Measurements from ENCODE around the gene CPNE2. TPM values are rescaled to one million over a fixed set of nuclear protein-coding genes. Genes with fewer than 3 reads are reported as not detected.

CPNE2 gene
- total and polyA plus RNA-seq, 7 donors = 22.9 to 75.1 (median 59.9) TPM

DNA sequence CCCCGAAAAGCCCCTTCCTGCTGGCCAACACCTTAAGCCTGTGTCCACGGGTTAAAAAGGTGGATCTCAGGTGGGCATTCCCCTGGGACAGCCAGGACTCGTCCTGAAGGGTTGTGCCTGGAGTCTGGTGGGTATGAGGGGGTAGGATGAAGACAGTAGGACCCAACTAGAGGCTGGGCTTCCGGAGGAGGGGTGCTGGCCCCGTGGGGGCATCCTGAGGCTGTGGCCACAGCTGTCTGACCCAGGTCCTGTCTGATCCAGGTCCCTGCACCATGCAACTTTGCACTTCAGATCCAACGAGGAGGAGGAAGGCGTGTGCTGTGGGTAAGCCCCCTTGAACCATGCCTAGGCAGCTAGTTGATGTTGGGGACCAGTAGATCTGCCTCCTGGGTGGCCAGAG lies 37.6 kb upstream of the CPNE2 start:
- Histone ChIP-seq H3K27me3 (no peaks in the 10 kb centered on the region), H3K36me3 (peaks cover 0 to 62% (median 7%) of the 10 kb centered on the region in 4 donors), H3K27ac (no peak overlapping the region), H3K9me3 (no peaks in the 10 kb centered on the region), H3K4me3 (no peak overlapping the region), H3K4me1 (no peaks in the 10 kb centered on the region)
- WGBS, 2 donors = 88 to 89% methylated on average over 7 of the region's 7 CpGs
- no peak for DNase-seq
- intact Hi-C loops (cut with DNase I) = no loop called here
- TF ChIP-seq POLR2AphosphoS5 (IDR thresholded peaks at IDR 0.05) = no peak
- no peak for TF ChIP-seq POLR2A (IDR thresholded peaks at IDR 0.05)
- TF ChIP-seq EP300 (IDR thresholded peaks at IDR 0.05) = no peak
- TF ChIP-seq, protein P1, sequence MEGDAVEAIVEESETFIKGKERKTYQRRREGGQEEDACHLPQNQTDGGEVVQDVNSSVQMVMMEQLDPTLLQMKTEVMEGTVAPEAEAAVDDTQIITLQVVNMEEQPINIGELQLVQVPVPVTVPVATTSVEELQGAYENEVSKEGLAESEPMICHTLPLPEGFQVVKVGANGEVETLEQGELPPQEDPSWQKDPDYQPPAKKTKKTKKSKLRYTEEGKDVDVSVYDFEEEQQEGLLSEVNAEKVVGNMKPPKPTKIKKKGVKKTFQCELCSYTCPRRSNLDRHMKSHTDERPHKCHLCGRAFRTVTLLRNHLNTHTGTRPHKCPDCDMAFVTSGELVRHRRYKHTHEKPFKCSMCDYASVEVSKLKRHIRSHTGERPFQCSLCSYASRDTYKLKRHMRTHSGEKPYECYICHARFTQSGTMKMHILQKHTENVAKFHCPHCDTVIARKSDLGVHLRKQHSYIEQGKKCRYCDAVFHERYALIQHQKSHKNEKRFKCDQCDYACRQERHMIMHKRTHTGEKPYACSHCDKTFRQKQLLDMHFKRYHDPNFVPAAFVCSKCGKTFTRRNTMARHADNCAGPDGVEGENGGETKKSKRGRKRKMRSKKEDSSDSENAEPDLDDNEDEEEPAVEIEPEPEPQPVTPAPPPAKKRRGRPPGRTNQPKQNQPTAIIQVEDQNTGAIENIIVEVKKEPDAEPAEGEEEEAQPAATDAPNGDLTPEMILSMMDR (IDR thresholded peaks at IDR 0.05) = no peak

DNA sequence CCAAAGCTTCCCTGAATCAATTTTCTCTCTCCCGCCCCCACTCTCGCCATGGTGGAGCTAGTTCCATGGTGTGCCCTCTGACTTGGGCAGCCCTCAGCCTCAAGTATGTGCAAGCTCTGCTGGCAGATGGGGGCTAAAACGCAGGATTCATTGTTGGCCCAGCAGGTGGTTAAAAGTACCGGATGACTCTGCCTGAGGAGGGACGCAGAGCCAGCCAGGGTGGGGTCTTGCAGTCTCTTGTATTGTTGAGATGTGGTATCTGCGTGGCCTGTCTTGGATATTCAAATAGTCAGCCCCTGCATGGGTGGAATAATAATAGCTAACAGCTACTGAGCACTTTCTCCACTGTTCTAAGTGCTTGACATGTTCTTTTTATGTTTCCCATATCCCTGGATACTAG lies 36.7 kb upstream of the CPNE2 start:
- Histone ChIP-seq H3K4me1 (peaks cover 0 to 3% (median 0%) of the 10 kb centered on the region in 4 donors), H3K27ac (no peak overlapping the region), H3K4me3 (no peak overlapping the region), H3K36me3 (peaks cover 0 to 62% (median 7%) of the 10 kb centered on the region in 4 donors), H3K27me3 (no peaks in the 10 kb centered on the region), H3K9me3 (no peaks in the 10 kb centered on the region)
- TF ChIP-seq EP300 (IDR thresholded peaks at IDR 0.05) (no peak), POLR2AphosphoS5 (IDR thresholded peaks at IDR 0.05) (no peak), POLR2A (IDR thresholded peaks at IDR 0.05) (no peak)
- TF ChIP-seq, protein P1 (IDR thresholded peaks at IDR 0.05) = no peak
- intact Hi-C loops (cut with DNase I) = no loop called here
- WGBS, 2 donors = 94 to 96% methylated on average over 6 of the region's 6 CpGs
- no peak for DNase-seq

DNA sequence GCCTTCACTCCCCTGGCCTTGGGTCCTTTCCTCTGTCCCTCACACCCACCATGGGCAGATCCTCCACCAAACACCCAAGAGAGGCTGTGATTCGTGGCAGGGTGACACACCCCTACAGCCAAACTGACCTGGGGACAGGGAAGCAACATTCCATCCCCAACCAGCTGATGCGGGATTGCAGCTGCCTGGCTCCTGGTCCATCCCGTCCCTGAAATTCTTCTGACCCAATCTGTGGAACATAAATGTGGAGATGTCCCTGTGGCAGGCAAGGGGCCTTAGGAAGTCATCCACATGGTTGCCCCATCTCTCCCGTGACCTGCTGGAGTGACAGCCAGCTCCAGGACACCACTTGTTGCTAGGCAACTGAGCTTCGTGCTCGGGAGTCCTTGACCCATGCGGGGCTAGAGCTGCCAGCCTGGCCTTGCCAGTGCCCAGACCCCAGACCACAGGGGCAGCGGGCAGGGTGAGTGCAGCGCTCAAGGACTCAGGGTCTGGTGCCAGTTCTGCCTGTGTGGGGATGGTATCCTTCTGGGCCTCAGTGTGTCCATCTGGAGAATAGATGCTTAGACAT lies 34.0 kb upstream of the CPNE2 start:
- H3K4me1 ChIP-seq = peaks cover 0 to 13% (median 9%) of the 10 kb centered on the region in 4 donors
- DNase-seq = no peak
- intact Hi-C loops (cut with DNase I) = no loop called here
- H3K9me3 ChIP-seq = no peaks in the 10 kb centered on the region
- no peak for TF ChIP-seq POLR2A (IDR thresholded peaks at IDR 0.05)
- TF ChIP-seq, protein P1 (IDR thresholded peaks at IDR 0.05) = no peak
- no peak for TF ChIP-seq POLR2AphosphoS5 (IDR thresholded peaks at IDR 0.05)
- TF ChIP-seq EP300 (IDR thresholded peaks at IDR 0.05) = no peak
- H3K27ac ChIP-seq = no peak overlapping the region
- peaks cover 0 to 47% (median 2%) of the 10 kb centered on the region in 4 donors for H3K36me3 ChIP-seq
- no peak overlapping the region for H3K4me3 ChIP-seq
- WGBS, 2 donors = 84 to 86% methylated on average over 9 of the region's 9 CpGs
- no peaks in the 10 kb centered on the region for H3K27me3 ChIP-seq

DNA sequence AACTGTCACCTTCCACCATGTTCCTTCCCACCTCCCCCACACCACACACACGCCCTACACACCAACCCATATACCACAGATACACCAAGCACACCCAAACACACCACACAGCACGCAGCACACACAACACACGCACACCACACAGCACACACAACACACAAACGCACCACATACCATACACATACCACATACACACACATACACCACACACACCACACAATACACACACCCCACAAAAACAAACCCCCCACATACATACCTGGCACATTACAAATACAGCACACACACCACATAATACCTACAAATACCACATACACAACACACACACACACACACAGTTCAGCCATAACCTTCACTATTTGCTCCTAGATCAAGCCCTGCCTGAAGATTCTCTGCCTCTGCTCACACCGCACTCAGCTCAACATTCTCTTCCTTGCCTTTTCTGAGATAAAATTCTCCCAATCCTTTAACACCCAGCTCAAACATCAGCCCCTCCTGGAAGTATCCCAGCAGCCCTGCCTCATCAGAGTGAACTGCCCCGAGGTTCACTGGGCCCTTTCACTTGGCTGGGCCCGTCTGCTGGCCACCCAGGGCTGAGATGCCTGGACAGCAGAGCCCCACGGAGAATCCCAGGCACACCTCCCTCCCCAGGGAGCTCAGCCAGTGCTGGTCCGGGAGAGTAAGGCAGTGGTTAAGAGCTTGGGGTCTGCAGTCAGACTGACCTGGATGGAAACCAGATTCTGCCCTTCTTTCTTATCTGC lies 31.9 kb upstream of the CPNE2 start:
- peak overlapping the region; percentile 67 to 74 (median 68) for H3K27ac ChIP-seq
- H3K9me3 ChIP-seq = no peaks in the 10 kb centered on the region
- H3K4me3 ChIP-seq = no peak overlapping the region
- peaks cover 0 to 13% (median 9%) of the 10 kb centered on the region in 4 donors for H3K4me1 ChIP-seq
- H3K36me3 ChIP-seq = peaks cover 0 to 33% (median 0%) of the 10 kb centered on the region in 4 donors
- no peak for DNase-seq
- no peaks in the 10 kb centered on the region for H3K27me3 ChIP-seq
- no peak for TF ChIP-seq EP300 (IDR thresholded peaks at IDR 0.05)
- no peak for TF ChIP-seq POLR2AphosphoS5 (IDR thresholded peaks at IDR 0.05)
- TF ChIP-seq POLR2A (IDR thresholded peaks at IDR 0.05) = no peak
- TF ChIP-seq, protein P1 (IDR thresholded peaks at IDR 0.05) = no peak
- intact Hi-C loops (cut with DNase I) = no loop called here
- 87 to 88% methylated on average over 9 of the region's 9 CpGs for WGBS, 2 donors
